Stimulated activated CD8-positive, alpha-beta memory T cell treated with anti-CD3 and anti-CD28 coated beads, Interleukin-4, amount 100 ng/mL, for 4 hours (primary cell): Measurements from ENCODE around the gene WFDC6.

Source experiments
- DNase-seq, 2 donors: peaks; one replicate each; pipeline ENCODE4 v3.0.0-alpha.2; 2020; ENCODE audit warnings: low read depth in 2 of 2, low spot score in 1 of 2

WFDC6 gene

DNA sequence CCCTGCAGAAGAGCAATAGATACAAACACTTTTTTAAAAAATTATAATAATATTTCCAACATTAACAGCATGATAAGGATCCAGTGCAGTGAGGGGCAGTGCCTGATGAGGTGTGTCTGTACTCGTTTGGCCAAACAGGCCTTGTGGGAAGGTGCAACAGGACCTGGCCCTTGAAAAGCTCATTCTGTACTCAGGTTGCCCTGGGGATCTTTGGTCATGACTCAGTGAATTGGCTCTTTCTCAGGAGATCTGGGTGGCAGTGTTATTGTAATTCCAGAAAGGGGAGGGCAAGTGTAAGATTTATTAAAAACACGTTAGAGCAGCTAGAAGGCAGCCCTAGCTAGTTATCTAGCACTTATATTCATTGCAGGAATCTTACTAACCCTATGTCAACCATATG lies 21.0 kb downstream of the WFDC6 start:
- no peak for DNase-seq

DNA sequence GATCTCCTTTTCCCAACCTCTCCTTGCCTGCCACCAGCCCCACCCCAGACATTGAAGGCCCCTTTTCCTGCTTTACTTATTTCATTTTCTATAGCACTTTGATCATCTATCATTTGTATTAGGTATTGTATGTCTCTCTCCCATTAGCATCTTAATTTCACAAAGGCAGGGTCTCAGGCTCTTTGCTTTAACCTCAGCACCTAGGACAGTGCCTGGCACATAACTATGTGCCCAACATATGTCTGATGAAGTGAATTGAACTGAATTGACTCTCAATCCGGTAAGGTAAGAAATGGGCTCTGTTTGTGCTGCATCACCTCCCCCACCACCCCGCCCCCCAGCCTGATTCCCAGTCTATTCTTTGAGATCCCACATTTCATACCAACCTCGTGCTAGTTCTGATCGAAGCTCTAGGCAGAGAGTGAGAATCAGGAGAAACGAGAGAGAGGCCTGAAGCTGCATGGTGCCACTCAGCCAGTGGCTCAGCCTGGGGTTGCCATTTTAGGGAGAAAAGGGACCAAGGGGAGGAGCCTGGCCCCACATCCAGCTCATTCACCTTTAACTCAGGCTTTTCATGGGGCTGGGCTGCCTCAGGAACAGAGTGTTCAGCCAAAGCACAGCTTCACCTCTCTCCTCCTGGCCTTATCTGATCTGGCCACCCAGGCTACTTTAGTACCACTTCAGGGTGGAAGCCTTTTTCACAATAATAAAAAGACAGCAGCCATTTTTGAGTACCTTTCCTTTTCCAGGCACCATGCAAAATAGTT lies 24.0 kb downstream of the WFDC6 start, which contains the start of gene SPINT3:
TSS of gene SPINT3 (minus strand) at position 476 of the 767 bp plus-strand sequence. CDS start at position 462, 14 bp downstream.
- no peak for DNase-seq

GRCh38 chr20:45510242-45510862 lies 28.9 kb downstream of the WFDC6 start:
- no peak for DNase-seq

GRCh38 chr20:45509091-45509490 lies 30.2 kb downstream of the WFDC6 start:
- no peak for DNase-seq

DNA sequence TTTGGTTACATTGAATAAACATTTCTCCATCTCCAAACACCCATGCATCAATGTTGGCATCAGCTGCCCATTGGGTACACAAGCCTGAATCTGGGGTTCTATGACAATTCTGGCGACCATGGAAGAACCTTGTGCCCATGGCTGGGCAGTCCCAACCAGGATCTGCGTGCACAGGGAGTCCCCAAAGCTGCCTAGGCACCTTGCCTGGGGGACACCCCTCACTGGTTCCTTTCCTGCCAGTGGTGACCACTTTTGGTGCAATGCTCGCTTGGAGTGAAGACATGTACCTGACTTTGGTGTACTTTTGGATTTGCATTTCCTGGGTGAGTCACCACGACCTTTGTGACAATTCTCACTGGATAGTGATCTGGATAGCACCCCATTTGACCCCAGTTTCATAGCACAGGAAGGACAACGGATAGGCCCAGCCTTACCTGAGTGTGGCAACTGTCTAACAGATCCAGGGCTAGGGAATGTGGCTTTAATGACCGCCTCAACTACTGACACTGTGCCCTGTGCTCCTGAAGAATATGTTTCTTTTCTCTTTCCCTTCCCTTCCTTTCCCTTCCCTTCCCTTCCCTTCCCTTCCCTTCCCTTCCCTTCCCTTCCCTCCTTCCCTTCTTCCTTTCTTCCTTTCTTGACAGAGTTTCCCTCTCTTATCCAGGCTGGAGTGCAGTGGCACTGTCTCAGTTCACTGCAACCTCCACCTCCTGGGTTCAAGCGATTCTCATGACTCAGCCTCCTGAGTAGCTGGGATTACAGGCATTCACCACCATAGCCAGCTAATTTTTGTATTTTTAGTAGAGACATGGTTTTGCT lies 31.0 kb downstream of the WFDC6 start:
- DNase-seq: no peak

DNA sequence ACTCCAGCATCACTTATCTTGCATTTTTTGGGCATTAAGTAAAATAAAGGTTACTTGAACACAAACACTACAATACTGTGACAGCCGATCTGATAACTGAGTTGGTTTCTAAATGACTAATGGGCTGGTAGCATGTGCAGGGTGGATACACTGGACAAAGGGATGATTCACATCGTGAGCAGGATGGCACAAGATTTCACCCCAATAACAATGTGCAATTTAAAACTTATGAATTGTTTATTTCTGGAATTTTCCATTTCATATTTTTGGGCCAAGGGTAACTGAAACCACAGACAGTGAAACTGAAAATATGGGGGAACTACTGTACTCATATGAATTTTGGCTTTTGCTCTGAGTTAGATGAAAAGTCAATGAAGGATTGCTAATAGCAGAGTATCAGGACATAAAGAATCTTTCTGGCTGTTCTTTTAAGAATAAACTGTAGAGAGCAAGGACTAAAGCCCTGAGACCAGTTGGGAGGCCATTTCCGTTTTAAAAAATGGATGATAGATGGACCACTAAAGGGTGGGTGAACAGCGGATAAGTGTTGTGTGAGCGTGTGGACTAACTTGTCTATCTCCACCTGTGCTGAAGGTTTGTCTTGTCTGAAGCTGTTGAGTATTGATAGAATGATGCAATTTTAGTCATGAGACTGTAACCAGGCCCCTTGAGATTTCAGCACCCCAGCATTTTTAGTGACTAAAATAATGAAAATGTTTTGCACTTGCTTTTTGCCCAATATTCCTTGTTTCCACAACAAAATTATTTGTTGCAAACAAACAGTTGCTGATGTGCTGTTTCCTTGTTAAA lies 32.1 kb downstream of the WFDC6 start:
- DNase-seq: no peak

DNA sequence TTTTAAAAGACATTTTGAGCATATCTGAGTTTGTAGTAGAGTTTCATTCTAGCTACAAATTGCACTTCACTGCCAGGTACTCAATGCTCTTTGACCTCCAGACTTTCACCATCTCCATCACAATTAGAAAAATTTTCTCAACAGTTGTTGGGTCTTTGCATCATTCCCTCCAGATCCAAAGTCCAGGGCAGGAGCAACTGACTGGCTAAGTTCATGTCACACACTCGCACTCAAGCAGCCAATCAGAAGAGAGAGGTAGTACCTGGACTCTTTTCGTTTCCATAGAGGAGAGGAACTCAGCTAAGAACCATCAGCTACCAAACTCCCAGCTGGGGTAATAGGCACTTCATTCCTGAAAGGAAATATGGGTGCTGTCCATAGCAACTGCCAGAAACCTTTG lies 32.9 kb downstream of the WFDC6 start:
- DNase-seq: no peak

- DNase-seq: no peak
Observed at GRCh38 chr20:45503403-45503802, 35.9 kb downstream of the WFDC6 start.

- no peak for DNase-seq
Observed at GRCh38 chr20:45502561-45502960, 36.7 kb downstream of the WFDC6 start.

GRCh38 chr20:45501600-45501999 lies 37.7 kb downstream of the WFDC6 start:
- DNase-seq: no peak

- DNase-seq: no peak
Observed at GRCh38 chr20:45500022-45500421, 39.3 kb downstream of the WFDC6 start.

GRCh38 chr20:45497971-45498494 lies 41.2 kb downstream of the WFDC6 start:
- DNase-seq: no peak

DNA sequence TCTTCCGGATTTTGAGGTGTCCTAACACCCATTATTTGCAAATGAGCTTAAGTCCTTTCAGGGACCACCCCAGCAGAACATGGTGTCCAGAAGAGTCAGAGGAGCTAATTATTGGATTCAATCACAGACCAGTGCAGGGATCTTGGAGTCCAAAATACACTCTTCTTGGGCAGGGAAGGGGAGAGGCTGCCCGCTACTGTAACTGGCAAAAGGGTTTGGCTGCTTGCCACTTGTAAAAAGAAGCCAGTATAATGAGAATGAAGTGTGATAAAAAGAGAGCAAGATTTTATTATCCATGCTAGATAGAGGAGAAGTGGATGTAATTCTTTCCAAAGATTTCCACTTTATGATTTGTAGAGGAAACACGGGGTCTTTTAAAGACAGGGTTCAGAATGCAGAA lies 43.1 kb downstream of the WFDC6 start:
- no peak for DNase-seq

DNA sequence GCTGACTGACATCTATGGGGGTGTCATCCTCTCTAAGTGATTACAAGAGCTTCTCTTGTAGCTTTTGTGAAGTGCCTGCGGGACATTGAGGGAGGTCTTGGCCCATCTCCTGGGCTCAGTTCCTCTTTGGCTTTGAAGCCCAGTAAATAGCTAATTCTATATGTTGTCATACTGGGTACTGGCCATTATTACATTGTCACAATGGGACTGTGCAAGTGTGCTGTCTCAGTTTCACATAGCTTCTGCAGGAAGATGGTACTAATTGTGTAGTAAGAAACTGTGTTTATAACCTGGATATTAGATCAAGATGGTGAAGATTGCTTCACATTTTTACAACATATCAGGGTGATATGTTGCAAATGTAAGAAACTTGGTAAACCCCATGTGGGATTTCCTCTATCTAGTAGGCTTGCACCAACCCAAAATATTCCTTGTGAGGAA lies 43.8 kb downstream of the WFDC6 start:
- no peak for DNase-seq

- DNase-seq: no peak
Observed at GRCh38 chr20:45489083-45489531, 50.2 kb downstream of the WFDC6 start.

DNA sequence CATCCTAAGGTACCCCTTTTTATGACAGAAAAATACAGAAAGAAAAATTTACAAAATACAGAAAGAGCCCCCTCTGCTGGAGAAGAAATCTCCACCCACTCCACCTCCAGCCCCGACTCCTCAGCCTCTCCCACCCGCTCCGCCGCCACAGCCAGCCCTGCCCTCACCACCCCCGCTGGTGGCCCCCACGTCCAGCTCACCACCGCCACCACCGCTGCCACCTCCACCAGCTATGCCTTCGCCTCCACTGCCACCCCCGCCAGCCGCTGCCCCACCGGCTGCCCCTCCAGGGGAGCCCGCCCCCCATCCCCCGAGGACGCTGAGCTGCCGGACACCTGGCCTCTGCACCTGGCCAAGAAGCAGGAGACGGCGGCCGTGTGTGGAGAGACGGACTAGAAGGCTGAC lies 52.0 kb downstream of the WFDC6 start:
- DNase-seq: no peak

DNA sequence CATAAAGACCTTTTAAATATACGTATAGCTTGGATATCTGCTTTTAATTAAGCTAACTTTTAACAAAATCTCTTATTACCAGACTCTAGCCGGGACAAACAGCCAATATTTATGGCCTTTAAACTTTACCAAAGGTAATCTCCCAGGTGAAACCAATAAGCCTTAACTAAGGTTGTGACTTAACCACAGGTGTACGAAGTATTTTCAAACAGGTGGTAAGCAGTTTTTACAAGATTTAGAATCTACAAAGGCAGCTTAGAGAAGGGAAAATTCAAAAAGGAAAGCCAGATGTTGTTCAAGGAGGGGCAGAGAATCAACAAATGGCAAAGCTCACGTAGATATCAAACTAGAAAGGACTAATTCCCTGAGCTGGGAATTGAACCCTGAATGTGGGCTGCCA lies 53.9 kb downstream of the WFDC6 start:
- no peak for DNase-seq

GRCh38 chr20:45484676-45485075 lies 54.6 kb downstream of the WFDC6 start:
- DNase-seq: no peak
